ENCODE results near the gene NXNL2.

Gene NXNL2

DNA sequence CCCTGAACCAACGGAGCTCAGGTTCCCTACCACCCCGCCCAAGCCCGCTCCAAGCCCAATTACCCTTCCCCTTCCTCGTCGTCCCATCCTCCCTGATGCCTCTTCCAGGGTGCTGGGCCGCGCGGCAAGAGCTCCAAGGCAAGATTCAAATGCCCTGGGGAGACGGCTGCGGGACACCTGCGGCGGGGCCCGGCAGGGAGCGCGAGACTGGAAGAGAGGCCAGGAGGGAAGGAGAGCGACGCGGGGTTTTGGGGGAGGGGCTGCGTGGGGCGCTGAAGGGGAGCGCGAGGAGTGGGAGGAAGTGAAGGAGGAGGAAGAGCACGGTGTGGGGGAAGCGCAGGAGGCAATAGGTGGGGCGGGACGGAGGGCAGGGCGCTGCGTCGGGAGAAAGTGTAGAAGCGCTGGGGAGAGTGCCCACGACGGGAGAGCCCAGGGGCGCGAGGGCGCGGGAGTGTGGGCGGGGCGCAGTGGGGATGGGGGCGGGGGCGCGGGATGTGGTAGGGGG lies 975 bp upstream of the NXNL2 start:
- DNase-seq, result no peak

DNA sequence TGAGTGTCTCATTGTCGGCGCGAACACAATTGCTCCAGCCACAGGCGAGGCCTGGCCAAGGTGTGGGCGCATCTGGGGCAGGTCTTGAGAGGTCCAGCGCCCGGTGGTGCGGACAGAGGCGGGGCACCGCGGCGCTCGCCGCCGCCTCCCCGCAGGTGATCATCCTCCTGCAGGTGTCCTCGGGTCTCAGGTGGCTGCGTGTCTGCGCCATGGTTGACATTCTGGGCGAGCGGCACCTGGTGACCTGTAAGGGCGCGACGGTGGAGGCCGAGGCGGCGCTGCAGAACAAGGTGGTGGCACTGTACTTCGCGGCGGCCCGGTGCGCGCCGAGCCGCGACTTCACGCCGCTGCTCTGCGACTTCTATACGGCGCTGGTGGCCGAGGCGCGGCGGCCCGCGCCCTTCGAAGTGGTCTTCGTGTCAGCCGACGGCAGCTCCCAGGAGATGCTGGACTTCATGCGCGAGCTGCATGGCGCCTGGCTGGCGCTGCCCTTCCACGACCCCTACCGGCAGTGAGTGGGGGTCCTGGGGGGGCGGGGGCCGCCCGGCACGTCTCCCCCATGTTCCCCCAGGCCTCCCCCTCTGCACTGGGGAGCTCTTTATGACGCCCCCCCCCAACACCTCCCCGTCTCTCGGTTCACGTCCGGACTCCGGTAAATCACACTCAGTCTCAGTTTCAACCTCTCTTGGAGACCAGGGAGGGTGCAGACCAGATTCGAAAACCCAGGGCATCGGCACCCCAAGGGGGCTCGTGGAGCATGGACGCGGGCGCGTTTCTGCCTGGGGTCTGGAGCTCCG lies 446 bp downstream of the NXNL2 start:
- DNase-seq, result no peak

DNA sequence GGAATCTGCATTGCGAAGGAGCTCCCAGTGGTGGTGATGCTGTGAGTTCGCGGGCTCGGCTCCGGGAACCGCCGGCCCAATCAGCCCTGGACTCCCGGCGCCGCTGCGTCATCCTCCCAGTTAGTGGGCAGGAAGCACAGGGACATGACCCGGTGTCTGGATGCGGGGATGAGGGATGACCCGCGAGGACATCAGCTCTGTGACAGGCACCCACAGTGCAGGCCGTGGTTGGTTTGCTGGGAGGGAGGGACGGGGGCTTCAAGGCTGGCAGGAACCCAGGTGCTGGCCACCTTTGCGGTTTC lies 996 bp downstream of the NXNL2 start:
- no peak for DNase-seq

DNA sequence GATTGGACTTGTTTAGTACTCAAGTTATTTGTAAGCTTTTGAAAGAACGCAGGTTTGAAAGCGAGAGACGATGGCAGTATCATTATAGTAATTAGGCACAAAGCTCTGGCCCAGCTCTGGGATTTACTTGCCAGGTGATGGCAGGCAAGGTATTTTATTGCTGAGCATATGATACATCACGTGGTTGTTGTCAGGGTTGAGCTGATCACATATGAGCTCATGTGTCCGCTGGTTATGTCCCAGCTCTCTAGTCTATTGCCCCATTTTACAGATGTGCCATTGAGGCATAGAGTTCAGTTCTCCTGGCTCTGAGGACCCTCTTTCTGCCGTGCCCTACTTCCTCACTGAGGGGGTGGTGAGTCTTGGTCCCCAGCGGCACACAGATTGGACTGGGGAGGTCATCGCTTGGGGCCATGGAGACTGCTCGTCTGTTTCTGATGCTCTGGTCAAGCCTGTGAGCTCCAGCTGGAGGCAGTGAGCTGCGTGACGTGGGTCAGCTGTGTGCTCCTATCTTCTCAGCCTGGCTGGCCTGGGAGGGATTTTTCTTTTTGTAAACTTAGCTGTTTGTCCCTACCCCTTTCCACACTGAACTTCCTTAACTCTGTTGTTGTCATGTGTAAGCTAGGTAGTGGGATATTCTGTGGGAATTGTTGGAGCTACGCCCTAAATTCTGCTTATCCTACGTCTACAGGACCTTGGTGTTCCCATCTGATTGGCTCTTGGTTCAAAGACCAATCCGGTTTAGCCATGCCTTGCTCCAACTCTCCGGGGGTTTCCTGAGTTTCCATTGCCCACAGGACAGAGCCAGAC lies 2.2 kb downstream of the NXNL2 start:
- no peak for DNase-seq

DNA sequence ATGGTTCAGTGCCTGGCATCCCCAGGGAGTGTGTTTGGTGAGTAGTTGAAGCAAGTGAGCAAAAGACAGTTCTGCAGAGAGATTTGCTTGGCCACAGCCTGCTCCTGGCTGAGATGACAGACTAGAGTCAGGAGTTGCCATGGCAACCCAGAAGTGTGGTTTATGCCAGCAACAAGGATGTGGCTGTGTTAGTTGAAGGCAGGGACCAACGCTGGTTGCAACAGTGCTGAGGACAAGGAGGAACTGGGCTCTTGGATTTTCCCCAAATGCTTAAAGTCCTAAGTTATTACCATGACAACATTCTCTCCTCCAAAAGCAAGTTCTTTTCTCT lies 2.7 kb downstream of the NXNL2 start:
- DNase-seq, result peak; percentile 38

DNA sequence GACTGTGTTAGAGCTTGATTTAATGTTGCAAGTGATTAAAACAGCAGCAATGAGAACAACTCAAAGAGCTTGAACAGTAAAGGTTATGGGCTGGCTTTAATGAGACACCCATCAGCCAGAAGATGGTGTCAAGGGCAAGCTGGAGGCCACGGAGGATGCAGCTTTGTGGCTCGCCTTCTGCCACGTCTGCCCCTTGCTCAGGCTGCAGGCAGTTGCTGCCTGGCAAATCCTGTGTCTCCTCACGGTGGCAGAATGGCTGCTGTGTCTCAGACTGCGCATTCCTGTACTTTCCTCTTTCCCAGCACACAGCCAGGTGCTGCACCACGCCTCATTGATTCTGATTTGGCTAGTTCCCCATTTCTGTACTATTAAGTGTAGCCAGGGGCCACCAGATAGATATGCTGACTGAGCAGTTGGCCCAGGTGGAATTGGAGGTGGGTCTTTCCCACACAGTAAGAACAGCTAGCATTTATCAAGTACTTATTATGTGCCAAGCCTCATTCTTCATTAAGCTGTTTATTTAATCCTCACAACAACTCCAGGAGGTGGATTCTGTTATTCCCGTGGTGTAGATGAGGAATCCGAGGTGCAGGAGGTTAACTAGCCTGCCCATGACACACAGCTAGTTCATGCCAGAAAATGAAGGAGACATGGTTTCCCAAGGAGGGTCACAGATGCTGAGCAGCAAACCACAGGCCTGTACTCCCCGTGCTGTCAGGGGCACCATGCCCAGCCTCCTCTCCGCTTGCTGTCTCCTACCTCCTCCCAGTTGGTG lies 3.5 kb downstream of the NXNL2 start:
- DNase-seq, result no peak

DNA sequence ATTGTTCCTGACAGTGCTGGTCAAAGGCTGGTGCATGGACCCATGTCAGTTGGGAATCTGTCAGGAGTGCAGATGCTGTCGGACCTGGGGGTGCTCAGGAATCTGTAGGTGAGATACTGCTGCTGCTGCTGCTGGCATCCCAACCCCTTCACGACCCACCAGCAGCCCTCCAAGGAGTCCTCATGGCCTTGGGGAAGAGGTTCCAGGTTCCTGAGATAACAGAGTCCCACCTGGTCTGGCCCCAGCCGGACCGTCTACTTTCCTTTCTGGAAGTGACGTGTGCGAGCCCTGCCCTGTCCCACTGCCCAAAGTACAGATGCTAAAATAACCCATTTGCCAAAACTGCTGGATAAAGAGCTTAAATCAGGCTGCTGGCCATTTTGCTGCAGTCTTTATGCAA lies 4.3 kb downstream of the NXNL2 start:
- DNase-seq, result no peak

DNA sequence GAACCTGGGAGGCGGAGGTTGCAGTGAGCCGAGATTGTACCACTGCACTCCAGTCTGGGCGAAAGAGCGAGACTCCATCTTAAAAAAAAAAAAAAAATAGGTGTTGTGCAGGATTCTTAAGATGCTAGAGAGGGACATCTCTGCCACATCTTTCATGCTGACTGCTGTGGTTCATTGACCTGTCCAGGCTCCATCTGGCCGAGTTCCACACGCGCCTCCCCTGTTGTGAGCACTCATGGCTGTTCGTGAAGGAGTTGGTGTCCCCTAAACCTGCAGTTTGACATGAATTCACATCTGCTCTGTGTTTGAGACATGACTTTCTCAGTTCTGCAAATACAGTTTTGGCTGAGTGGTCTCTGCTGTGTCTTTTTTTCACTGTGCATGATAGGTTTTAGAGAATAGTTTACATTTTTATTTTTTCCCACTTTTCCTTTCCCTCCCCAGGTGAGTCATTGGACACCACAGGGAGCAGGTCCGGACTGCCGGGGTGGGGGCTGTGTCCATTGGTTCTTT lies 5.3 kb downstream of the NXNL2 start:
- DNase-seq, result no peak

DNA sequence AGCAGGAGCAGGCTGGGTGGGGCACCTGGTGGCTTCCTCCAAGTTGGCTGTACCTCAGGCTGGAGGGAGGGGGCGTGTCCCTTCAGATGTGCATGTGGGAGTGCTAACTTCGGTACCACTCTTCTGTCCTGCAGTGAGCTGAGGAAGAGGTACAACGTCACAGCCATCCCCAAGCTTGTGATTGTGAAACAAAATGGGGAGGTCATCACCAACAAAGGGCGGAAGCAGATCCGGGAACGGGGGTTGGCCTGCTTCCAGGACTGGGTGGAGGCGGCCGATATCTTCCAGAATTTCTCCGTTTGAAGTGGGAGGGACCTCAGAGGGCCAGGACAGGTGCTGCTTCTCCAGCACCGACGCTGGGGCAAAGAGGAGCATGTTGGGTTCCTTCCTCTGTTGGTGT lies 9.3 kb downstream of the NXNL2 start:
- DNase-seq, result no peak

DNA sequence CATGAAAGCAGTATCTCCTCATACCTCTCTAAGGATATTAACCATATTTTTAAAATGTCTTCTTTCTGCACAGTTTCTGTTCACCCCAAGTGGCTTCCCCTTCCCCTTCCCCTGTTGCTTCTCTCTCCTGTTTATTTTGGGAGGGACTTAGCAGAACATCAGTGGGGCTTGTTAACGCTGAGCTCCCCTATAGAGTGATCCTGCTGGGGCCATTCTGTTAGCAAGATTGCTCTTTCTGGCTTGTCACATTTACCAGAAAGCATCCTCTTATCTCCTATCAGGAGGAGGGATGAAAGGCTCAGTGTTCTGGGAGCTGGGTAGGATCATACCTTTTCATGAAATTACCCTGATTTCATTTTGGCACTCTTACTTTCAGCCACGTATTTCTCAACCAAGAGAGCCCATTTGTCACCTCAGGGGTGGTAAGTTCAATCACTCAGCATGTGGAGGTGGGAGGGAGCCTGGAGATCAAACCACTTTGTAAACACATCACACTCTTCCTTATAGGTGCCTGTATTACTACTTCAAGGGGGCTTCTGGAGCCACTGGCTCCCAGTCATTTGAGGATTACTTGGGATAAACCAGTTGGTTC lies 16.7 kb downstream of the NXNL2 start:
- no peak for DNase-seq

DNA sequence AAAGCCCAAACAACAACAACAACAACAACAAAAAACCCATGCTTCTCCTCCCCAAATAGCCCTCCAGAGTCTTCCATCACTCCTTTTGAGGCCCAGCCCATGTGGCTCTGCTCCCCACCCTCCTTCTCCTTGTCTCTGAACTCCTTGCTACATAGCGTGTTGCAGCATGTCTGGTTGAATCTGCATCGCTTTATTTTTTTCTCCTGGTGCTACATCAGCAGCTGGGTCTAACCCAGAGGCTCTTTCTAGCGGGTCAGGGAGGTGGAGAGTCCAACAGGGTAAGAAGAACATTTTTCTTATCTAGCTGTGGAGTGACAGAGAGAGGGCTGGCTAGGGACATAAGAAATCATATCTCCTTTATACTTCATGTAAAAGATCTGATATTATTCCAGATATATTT lies 18.4 kb downstream of the NXNL2 start:
- DNase-seq, result no peak

DNA sequence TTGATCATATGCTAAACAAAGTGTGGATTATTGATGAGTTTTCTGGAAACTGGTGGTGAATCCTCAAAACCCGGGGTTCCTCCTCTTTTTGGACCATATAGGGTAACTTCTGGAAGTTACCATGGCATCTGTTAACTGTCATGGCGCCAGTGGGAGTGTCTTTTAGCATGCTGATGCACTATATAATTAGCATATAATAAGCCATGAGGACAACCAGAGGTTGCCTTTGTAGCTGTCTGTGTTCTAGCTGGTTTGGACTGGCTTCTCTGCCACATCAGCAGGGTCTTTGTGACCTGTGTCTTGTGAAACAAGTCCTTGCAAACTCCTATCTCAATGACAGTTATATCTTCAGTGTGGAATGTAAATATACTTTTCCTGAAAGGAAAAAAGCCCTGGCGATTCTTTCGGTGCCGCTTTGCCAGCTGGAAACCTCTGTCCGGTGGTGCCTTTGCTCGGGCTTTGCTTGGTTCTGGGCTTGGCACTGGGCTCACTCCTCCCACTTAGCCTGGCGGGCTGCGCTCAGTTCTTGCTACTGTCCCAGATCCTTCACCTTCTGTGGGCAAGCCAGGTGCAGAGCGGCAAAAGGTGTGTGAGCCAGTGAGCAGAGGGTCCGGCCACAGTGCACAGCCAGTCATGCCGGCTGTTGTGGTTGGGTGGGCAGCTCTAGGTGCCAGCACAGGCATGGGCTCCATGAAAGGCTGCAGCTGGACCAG lies 20.4 kb downstream of the NXNL2 start:
- DNase-seq, result no peak

DNA sequence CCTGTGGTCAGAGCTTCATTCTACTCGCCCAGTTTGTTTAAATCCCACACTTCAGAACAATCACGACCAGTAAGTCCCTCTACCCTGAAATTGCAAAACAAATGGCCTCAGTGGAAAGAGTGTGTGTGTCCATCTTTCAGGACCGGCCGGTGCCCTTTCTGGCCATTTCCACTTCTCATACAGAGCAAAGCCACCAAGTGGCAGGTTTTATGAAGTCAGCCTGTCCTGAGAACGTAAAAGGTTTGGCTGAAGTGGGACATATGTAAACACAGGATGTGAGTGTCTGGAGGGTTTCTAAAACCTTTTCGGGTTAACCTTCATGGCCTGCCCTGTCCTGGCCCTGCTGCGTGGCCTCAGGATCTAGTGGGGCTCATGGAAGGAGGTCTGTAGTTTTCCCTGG lies 24.7 kb downstream of the NXNL2 start:
- DNase-seq, result no peak

DNA sequence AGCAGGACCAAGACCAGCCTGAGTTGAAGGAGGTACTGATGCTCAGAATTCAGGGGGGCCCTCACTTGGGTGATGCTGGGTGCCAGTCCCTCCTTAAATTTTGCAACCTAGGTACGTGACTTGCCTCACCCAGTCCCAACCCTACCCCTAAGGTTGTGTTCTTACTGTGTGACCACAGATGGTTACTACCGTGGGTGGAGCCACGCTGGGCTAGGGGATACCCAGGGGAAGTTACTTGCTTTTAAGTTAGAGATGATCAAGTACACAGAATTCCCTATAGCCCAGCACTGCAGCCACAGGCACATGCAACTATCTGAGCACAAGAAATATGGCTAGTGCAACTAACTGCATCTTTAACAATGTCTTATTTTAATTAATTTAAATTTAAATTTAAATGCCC lies 32.9 kb downstream of the NXNL2 start:
- DNase-seq, result no peak

DNA sequence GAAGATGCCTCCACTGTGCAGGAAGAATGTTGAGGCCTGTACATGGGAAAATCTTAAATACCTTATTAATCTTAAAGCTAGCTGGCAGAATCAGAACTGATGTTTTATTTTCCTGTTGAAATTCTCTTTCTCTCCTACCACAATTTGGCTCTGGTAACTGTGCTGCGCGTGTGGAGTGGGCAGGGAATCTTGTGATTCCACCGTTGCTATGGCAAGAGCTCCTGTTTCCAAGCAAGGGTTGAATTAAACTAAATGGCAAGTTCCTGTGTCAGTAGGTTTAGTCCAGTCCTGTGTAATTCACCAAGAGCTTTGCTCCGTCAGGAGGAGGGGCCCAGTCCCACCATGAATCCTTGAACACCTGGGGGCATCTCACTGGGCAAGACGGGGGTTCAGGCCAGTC lies 36.4 kb downstream of the NXNL2 start:
- no peak for DNase-seq

DNA sequence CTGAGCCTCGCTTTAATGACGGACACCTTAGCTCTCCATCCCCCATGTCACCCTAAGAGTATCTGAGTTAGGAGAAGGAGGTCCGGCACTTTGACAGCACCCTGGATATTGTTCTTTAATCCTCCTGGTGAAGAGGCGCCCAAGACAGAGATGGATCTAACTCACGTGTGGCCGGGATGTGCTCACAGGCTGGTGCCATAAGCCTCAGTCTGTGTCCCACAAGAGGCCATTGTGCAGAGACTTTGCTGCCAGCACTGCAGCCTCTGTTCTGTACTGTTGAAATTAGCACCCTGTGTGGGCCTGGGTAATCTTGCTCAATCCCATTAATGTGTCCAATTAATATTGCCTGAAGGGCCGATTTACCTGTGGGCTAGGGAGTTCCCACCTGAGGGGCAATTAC lies 37.7 kb downstream of the NXNL2 start:
- no peak for DNase-seq

DNA sequence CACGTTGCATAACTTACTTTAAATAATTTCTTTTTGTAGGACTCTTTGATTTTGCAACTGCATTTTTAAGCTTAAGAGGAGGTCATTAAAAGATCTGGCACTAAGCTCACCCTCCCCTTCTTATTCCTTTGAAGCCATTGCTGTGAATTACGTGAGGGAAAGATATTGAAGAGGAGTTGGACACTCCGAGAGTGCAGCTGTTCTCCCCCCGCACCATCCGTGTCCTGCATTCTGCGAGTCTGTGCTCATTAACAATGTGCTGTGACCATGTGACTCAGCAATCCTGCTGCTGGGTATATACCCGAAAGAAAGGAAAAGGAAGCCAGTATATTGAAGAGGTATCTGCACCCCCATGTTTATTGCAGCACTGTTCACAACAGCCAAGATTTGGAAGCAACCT lies 40.0 kb downstream of the NXNL2 start:
- DNase-seq, result no peak

DNA sequence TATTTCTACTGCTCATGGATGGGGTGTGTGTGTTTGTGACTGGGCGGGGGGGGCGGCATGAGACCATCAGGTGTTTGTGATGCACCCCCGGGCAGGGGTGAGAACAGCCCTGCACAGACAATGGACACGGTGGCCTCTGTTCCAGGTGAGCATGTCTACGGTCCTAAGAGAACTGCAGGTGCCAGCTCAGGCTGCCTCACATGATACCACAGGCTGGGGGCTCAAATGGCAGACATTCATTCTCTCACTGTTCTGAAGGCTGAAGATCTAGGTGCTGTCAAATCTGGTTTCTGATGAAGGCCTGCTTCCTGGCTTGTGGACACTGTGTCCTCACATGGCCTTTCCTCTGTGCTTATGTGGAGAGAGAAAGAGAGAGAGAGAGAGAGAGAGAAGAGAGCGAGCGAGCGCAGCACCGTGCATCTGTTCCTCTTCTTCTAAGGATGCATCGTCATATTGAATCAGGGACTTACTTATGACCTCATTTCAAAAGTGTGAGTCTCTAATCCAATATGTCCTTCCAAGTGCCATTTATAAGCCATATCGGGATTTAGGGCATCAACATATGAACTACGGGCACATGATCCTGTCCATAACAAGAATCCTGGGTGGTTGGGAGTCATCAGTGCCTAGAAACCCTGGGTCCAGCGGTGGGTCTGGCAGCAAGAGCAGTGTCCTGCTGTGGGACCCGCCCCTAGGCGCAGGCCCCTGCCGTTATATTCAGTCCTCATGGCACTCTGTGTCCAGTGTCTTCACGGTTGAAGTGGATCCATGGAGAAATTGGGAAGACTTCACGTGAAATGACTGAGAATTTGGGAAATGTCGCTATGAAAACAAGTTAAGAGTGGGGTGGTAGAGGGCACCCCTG lies 42.5 kb downstream of the NXNL2 start:
- no peak for DNase-seq

DNA sequence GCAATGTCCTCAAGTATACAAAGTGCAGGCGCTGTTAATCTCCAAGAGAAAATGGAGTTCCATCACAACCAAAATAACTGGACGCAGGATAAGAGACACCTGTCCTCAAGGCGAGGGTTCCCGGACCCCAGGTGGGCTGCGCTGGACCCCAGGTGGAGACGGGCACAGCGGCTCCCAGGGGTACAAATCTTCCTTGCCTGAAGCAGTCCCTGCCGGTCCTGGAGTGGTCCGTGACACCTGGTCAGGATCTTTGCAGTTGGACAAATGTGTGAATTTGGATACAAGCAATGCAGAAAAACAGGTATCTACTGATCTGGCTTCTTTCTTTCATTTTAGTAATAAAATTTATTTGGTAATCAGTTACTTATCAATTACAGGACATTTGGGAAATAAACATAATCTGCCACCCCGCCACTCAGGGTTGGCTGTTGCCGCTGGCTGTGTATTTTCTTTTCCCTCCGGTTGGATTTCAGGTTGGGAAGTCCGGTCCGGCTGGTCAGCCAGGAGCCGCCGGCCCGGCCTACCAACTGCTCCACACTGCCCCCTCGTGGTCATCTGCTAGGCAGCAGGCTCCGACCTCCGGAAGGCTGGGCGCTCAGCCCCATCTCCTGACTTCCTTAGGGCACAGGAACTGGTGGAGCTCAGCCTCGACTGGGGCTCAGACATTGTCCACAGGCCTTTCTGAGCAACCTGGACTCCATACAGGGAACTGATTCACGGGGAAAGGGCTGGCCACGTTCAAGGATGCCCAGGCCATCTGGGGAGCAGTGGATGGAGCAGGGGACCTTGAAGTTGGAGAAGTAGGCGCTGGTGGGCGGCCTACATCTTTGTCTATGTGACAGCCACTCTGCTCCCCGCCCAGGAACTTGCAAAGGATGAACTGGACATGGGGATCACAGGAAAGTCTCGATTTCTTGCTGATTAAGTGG lies 43.4 kb downstream of the NXNL2 start:
- peak; percentile 53 for DNase-seq

DNA sequence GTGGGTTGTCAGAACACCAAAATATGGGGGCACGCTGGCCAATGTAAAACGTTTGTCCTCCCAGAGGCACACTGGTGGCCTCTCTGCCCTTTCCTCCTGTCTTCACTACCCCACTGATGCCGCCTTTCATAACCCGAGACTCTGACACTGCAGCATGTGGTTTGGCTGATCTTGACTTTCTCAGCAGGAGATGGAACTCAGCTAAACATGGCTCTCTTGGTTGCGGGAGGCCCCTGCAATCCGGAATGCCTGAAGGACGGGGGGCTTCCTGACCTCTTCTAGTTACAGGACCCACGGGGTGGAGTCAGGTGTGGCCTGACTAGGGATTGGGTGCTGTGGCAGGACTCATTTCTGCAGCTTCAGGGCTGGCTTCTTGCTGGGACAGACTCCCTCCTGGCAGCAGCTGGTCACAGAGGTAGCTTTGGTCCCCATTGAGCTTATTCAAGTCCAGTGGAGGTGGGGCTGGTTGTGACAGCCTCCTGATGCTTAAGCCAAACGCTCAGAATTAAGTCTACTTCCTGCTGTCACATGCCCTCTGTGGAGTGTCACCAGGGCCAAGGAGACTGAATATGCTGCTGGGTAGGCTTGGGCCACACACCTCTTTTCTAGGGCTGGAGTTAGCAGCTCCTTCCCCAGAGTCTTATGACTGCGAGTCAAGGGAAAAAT lies 44.2 kb downstream of the NXNL2 start:
- DNase-seq, result no peak

Data from CD4-positive, alpha-beta T cell treated with Interleukin-17A for 1 hour (primary cell).